CD4-positive, alpha-beta T cell treated with Interleukin-15 for 1 hour (primary cell): ENCODE data around the gene DDX42.

ENCODE experiments used
- DNase-seq: peaks from one replicate; pipeline ENCODE4 v3.0.0-alpha.2; 2020

The DDX42 gene

GRCh38 chr17:63774141-63774968 lies at the start of gene DDX42:
TSS of gene DDX42 (plus strand) at chr17:63774170. CDS start at chr17:63787050, 12,880 bp downstream.
- no peak for DNase-seq

- DNase-seq = no peak
Measured at GRCh38 chr17:63735691-63736090, 38.3 kb upstream of the DDX42 start.

GRCh38 chr17:63740464-63741142 lies 33.4 kb upstream of the DDX42 start:
- DNase-seq = no peak

- DNase-seq = no peak
Measured at GRCh38 chr17:63741143-63741407, 32.9 kb upstream of the DDX42 start.

GRCh38 chr17:63741408-63742173 lies 32.4 kb upstream of the DDX42 start, which contains the start of gene STRADA:
TSS of gene STRADA (minus strand) at chr17:63741799. CDS start at chr17:63728369, 13,430 bp downstream.
- peak; percentile 99 for DNase-seq

- DNase-seq = peak; percentile 26
Measured at GRCh38 chr17:63751806-63752205, 22.2 kb upstream of the DDX42 start.

GRCh38 chr17:63752707-63753106 lies 21.3 kb upstream of the DDX42 start:
- no peak for DNase-seq

GRCh38 chr17:63753215-63753614 lies 20.8 kb upstream of the DDX42 start:
- DNase-seq = no peak

GRCh38 chr17:63754046-63754445 lies 19.9 kb upstream of the DDX42 start:
- DNase-seq = no peak

- no peak for DNase-seq
Measured at GRCh38 chr17:63758428-63758827, 15.5 kb upstream of the DDX42 start.

GRCh38 chr17:63760771-63761539 lies 13.0 kb upstream of the DDX42 start:
- no peak for DNase-seq

- DNase-seq = no peak
Measured at GRCh38 chr17:63762161-63763078, 11.6 kb upstream of the DDX42 start.

- no peak for DNase-seq
Measured at GRCh38 chr17:63764716-63765115, 9.3 kb upstream of the DDX42 start.

- no peak for DNase-seq
Measured at GRCh38 chr17:63766754-63767153, 7.2 kb upstream of the DDX42 start.

GRCh38 chr17:63768433-63768832 lies 5.5 kb upstream of the DDX42 start:
- no peak for DNase-seq

- no peak for DNase-seq
Measured at GRCh38 chr17:63772801-63773271, 1.1 kb upstream of the DDX42 start.

- DNase-seq = peak; percentile 99
Measured at GRCh38 chr17:63773272-63774140, 464 bp upstream of the DDX42 start, which contains the start of gene CCDC47. TSS of gene CCDC47 (minus strand) at chr17:63773597. CDS start at chr17:63766175, 7,422 bp downstream.

GRCh38 chr17:63774969-63775265 lies 947 bp downstream of the DDX42 start:
- no peak for DNase-seq

- DNase-seq = no peak
Measured at GRCh38 chr17:63775420-63775819, 1.4 kb downstream of the DDX42 start.

GRCh38 chr17:63780507-63780906 lies 6.5 kb downstream of the DDX42 start:
- no peak for DNase-seq

GRCh38 chr17:63780928-63781327 lies 7.0 kb downstream of the DDX42 start:
- no peak for DNase-seq
